NCI-H82 (cell line): ENCODE measurements around the gene SCUBE3.

ENCODE experiments used
- DNase-seq: peaks from one replicate; lab custom pipeline; 2025; lab: John Stamatoyannopoulos, UW

Gene SCUBE3

DNA sequence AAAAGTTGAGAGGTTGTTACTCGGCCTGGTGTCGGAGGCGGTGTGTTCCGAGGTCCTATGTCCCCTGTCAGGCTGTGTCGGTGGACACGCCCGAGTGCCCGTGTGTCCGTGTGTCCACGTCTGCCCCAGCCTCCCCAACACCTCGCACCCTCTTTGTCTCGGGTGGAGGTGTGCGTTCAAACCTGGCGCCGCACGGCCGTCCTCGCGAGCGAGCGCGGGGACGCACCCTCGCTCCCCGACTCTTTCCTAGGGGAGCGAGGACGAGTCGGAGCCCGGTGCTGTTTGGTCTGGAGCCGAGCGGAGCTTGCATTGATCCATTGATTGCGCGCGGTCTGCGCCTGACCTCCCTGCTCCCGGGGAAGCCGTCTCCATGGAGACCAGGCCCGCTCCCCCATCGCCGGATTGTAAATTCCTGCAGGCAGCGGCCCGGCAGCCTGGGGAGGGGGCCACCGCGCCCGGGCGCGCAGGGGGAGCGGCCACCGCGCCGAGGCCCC is 411 bp upstream of the SCUBE3 start:
- DNase-seq = peak; percentile 50

DNA sequence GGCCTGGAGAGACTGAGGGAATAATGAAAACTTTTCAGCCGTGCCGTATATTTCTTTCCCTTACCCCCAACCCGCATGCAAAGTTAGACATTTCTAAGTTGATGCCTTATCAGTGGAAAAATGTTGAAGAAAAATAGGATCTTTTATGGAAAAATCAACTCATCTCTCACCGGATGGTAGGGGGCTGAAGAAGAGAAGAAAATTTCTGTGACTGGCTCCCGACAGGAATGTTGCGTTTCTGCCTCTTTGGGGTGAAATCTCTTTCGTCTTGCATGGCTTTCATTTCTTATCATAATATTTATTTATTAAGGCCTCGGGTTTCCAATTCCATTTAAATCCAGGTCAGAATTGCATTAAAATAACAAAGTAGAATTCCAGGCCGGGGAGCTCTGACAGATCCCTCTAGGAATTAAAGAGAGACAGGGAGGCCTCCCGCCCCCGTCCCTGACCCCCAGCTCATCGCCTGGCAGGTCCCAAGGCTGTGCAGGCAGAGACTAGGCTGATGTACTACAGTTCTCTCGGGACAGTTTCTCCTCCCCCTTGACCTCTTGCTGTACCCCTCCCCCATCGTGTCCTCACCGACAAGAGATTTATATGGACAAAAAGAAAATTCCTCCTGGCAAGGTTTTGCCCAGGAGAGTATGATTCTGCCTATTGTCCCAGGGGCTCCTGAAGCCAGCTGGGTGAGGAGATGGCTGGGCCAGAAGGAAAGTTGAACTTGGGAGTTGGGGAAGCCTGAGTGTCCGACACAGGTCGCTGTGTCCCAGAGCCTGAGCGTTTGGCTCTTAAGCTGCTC is 1.3 kb downstream of the SCUBE3 start:
- DNase-seq = no peak

DNA sequence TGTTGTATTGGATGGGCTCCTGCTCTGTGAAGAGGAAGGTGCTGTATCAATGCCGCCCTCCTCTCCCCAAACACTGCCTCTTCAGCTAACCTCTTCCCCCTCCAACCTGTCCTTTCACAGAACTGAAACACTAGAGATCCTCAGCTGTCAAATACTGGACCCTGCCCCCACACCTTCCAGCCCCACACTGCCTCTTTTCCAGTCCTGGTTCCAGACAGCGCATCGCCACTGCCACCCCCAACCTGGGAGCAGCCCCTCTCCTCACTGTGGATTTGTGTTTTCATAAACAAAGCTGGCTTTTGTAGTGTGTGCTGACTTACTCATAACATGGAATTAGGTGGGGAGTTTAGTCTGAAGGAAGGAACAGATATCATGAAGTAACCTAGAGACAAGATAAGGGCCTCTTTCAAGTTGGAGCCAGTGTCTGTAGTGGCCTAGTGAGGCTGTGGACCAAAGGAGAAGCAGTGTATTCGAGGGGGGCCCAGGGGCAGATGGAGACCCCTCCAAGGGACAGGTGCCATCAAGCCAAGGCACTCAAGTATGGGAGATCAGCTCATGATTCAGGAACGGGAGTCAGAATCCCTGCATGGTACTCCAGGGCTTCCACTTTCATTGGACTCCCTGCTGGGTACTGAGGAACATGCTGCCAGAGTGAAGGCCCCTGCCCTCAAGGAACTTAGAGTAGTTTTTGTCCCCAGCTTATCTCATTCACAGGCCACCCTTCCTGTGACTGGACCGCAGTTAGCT is 2.1 kb downstream of the SCUBE3 start:
- no peak for DNase-seq

DNA sequence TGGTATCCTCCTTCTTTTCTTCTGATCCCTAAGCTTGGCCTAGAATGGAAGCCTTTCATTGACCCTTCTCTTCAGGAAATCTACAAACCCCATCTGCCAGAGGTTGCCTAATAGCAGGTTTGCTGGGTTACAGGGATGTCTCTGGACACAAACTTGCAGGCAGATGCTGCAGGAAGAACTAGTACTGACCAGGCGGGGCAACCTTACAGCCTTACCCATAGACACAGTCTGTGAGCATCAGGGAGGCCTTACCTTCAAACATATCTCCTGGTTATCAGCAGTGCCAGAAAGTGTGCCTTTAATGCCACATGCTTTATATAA is 2.6 kb downstream of the SCUBE3 start:
- DNase-seq = peak; percentile 21

DNA sequence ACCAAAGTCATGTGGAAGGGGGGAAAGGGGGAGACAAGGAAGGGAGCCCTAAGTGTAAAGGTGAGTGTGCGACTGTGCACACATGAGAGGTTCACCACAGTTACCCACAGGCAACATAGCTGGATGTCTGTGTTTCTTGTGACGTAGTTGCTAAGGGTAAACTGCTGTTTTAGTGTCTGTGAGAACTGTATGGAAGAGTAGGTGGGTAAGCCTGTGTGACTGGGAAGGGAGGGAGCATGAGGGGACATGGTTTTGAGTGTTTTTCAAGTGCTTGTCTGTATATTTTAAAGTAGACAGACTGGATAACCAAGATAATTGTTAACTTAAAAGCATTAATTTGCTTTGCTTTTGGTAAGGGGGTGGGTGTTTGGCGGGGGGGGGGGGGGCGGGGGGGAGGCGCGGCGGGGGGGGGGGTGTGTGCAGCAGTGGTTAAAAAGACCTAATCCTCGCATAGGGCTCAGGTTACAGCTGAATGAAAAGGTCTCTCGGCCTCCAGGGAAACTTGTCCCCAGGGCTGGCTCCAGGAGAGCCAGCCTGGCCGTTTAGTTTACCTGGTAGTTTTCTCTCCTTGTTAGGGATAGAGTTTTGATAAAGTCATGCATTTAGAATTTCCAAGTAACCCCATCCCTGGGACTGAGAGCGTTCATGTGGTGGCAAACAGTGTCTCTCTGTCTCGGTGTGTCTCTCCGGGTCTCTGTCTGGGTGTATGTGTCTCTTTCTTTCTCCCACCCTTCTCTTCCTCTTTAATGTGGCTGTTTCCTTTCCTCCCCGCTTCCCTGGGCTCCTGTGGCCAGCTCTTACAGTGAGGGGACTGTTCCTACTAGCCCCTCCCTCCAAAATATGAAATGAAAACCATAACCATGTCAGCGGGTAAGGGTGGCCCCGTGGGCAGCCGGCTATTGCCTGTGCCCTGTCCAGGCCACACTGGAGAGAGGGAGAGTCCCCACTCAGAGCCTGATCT is 3.4 kb downstream of the SCUBE3 start:
- DNase-seq = peak; percentile 64

DNA sequence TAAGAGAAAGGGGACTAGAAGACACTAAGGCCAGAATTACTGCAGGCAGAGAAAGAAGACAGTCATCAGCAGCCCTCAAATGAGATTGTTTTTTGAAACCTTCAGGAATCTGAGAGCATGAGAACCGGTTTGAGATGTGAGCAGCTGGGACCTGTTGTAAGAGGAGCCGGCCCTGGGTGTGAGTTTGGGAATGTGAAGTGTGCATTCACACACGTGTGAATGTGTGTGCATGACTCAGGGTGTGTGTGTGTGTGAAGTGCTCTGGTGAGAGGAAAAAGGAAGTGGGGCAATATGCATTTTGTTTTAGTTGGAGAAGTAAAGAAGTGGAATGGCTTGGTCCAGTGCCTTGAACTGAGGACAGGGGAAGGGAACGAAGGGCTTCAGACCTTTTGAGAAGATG is 4.3 kb downstream of the SCUBE3 start:
- DNase-seq = no peak

DNA sequence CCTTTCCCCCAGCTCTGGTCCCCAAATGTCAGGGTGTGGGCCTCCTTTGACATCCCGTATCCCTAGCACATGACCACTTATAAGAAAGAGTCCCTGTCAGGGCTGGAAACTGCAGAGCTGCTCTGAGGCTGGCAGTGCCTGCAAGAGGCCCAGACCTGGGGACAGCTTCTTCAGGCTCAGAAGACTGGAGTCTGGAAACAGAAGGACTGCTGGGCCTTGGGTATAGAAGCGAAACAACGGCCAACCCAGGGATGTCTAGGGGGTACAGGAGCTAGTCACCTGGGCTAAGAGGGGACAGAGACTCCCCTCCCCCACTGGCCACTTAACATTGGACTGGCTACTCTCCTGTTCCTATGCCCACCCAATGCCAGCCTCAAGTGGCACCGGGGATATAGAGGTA is 4.7 kb downstream of the SCUBE3 start:
- DNase-seq = no peak

DNA sequence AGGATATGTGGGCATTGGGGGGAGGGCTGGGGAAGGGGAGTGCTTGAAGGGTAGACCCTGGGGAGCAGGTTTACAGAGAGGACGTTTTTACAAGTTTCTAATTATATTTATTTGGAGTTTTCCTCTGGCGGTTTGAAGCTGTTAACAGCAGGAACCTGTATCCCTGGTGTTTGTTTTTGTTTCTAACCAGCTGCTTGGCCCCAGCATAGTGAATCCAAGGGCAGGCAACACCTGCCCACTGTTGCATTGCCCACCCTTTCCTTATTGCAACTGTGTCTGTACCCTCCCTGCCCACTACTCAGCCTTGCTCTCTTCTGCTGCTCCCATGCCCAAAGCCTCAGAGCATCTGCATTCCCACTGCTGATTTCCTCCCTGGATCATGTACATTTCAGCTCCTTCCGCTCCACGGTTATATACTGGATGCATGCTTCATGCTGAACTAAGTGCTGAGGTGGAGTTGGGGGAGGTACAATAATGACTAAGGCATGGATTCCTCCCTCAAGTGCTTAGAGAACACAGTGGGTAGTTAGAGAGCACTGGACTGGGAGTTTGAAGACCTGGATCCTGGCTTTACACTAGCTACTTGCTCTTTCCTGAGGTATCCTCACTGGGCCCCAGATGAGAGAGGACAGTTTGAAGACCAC is 6.0 kb downstream of the SCUBE3 start:
- no peak for DNase-seq

DNA sequence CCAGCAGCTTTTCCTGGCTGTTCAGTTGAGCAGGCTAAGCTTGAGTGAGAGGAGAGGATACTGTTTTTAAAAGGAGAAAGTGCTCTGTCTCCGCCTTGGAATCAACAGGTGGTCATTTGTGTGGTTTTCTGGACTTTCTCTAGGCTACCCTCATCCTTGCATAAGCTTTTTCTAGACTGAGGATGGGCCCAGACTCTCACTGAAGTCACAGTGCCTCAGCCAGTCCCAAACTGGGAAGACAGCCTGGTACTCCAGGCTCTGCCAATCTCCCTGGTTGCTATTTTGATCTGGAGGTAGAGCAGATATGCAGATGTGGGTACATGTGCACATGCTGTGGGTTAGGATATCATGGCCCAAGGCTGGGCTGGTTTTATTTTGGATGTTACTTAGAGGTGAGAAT is 7.0 kb downstream of the SCUBE3 start:
- no peak for DNase-seq

DNA sequence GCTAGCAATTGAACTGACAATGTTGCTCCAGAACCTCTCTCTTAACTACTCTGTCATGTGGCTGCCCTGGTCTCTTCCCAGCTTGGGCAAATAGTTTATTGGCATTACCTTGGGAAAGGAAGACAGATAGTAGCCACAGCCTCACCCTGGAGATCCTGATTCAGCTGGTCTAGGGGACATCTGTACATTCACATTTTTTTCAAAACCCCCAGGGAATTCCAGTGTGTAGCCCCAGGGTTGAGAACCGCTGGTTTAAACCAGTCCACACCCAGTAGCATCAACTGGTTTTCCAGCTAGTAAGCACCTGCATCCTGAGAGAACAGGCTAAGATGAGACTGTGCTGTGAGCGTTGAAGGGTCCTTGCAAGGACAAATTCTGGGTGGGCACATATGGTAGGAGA is 9.6 kb downstream of the SCUBE3 start:
- no peak for DNase-seq

DNA sequence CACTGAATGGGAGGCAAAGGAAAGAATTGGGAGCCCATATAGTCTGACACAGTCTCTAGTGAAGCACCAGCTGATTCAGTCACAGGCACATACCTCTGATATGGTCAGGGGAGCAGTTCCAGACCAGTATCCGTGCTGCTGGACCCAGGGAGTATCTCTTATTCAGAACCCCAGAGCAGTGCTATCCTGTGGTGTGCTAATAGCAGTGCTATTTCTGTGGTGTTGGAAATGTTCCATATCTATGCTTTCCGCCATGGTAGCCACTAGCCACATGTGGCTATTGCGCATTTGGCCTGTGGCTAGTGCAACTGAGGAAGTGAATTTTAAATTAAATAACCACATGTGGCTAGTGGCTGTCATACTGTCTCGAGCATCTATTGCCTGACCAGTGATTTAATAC is 11.0 kb downstream of the SCUBE3 start:
- no peak for DNase-seq

DNA sequence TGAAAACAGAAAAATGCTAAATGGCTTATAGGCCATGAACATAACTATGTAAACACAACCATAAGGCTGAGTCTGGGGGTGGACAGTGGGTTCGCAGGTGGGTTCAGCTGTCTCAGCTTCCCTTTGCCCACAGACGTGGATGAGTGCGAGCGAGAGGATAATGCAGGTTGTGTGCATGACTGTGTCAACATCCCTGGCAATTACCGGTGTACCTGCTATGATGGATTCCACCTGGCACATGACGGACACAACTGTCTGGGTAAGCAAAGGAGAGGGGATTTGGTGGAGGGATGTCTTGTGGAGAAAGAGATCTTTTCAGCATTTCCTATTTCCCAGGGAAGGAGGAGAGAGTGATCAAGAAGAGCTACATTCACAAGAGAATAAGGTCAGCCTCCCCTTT is 14.7 kb downstream of the SCUBE3 start:
- no peak for DNase-seq

DNA sequence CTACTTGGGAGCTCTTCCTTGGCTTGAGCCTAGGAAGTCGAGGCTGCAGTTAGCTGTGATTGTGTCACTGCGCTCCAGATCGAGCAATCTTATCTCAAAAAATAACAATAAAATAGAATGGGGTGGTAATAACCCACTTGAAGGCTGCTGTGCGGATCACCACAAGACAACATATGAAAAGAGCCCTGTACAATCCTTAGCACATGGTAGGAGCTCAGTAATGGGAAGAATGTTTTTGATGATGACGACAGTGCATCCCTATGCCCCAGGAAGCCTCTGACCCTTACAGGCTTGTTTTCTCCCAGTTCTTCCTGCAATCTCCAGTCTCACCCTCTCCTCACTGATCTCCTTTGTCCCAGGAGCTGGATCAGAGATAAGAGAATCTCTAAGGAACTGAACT is 15.5 kb downstream of the SCUBE3 start:
- DNase-seq = no peak

DNA sequence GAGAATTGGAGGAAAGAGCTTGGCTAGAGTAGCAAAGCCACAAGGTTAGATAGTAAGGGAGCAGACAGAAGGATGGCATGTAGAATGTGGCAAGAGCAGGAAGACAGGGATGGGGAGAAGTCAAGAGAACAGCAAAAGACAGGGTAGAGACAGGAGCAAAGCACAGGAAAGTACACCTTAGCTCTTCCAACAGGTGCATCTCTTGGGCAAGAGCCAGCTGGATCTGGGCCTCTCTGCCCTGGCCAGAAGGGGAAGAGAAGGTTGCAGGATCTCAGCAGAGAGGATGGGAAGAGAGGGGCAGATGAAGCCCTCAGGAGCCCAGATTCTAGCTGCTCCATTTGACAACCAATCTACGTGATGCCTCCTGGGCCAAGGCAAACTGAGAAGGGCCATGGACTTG is 16.7 kb downstream of the SCUBE3 start:
- DNase-seq = no peak

DNA sequence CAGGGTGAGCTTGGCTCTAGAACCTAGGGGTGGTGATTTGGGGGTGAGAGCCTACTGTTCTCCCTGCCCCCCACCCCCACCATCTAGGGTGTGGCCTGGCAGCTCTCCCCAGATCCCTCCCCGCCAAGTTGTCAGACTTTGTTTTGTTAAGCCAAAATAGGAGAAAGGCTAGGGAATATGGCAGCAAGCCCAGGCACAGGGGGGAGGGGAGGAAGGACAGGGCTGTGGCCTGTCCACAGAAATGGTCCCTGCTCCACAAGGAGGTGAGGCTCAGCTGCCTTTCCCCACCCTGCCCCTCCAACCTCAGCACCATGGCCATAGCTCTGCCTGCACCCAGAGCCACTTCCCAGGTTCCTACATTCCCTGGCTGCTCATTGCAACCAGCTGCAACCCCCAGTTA is 17.2 kb downstream of the SCUBE3 start:
- DNase-seq = no peak

DNA sequence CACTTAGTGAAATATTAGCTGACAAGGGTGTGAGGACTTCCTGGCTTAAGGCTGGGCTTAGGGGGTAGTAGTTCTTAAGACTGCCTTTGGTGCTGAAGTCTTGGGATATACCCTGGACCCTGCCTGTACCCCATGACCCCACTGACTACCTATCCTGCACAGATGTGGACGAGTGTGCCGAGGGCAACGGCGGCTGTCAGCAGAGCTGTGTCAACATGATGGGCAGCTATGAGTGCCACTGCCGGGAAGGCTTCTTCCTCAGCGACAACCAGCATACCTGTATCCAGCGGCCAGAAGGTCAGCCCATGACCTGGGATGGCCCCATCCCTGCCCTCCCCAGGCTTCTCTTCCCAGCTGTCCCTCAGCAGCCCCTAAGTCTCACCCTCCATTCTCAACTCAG is 17.8 kb downstream of the SCUBE3 start:
- no peak for DNase-seq

DNA sequence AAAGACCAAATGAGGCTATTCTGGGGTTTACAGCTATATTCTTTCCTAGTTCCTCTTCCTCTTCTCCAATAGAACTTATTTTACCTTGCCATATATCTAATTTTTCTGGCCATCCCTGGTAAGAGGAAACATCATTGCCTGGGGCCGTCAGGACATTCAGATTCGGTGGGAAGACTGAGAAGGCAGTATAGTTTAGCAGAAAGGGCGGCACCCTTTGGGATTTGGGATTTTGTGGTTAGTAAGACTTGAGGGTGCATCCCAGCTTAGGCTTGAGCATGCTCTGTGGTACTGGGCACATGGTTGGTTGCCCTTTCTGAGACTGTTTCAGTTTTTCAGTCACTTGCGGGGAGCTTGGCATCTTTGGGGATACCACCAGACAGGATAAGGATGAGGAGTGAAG is 21.1 kb downstream of the SCUBE3 start:
- no peak for DNase-seq

DNA sequence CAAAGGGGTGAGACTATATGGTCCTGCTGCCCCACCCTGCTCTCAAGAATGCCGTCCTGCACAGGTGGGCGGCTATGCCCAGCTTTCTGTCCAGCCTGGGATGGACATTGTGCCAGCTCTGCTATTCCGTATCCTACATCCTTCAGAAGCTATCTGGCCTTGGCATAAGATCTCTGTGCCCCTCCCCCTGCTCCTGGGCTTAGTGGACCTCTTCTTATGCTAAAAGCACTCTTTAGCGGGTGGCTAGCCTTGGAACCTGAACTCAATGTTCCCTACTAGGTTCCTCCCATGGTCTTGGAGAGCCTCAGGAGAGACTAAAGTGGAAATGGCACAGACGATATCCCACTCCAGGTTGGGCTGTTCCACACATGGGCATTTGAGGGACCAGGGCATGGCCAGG is 22.5 kb downstream of the SCUBE3 start:
- DNase-seq = no peak

DNA sequence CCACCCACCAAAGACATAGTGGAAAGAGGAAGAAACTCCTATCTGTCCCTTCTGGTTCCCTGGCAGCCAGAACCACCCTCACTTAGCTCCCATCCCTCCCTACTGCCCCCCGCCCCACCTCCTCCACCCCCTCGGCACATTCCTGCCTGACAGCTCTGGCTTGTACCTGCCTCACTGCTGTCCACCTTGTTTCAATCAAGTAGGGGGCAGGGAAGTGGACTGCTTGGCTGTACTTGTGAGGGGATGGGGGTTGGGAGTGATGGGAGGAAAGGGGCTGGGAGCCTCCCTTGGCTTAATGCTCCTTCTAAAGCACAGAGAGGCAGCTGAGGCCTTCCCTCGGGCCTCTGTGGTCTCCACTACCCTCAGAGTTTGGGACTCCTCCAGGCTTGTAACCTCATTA is 23.7 kb downstream of the SCUBE3 start:
- no peak for DNase-seq

DNA sequence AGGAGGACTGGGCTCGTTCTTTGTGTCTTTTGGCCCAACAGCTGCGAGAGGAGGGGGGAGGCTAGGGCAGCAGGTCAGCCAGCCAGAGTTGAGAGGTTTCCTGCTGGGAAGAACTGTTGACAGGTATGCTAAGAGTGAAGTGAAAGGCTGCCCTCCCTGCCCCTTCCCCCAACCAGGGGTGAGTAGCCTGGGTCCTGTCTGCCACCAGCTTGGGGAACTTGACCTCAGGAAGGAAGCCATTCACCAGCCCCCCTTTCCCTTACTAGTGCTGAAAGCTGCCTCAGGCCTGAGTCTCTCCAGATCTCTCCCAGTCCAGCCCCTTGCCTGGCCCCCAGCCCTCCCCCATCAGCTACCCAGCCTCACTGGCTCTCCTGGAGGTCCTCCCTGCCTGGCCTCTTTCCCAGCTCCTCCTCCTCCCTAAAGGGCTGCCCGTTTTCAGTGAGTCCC is 25.1 kb downstream of the SCUBE3 start:
- DNase-seq = no peak

DNA sequence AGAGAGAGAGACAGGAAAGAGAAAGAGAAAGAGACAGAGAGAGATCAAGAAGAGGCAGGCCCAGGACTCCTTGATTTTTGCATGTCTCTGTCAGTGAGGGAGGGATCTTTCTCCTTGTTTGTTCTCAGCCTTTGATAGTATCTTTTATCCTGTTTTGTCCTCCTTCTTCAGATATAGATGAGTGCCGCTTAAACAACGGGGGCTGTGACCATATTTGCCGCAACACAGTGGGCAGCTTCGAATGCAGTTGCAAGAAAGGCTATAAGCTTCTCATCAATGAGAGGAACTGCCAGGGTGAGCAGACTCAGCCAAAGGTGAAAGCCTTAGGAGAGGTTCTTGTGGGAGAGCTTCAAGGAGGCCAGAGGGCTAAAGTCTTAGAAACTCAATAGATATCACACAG is 25.8 kb downstream of the SCUBE3 start:
- no peak for DNase-seq
